Measurements from ENCODE around the gene MGLL. TPM values are rescaled to one million over a fixed set of nuclear protein-coding genes. Genes with fewer than 3 reads are reported as not detected.

Gene MGLL
- total and polyA plus RNA-seq, 2 donors (not counting 1 experiment from before 2014, with no cell fraction given), result 1.7 to 6.9 TPM

GRCh38 chr3:127729556-127730056 is 92.7 kb downstream of the MGLL start:
- Mint-ChIP-seq H3K4me3 (no peak overlapping the region), H3K4me1 (peaks cover 25% of the 10 kb centered on the region), H3K27me3 (no peaks in the 10 kb centered on the region), H3K9me3 (ENCODE audit: insufficient read depth) (no peaks in the 10 kb centered on the region), H3K27ac (no peak overlapping the region)
- no peak overlapping the region for H3K4me2 ChIP-seq (replicated peaks; ENCODE audit: low read depth, low read length, poor library complexity, severe bottlenecking)
- no peak for TF ChIP-seq CTCF (IDR thresholded peaks at IDR 0.05)
- TF ChIP-seq EZH2 (IDR thresholded peaks at IDR 0.05; ENCODE audit: borderline replicate concordance, insufficient read depth, low read depth, low read length, poor library complexity, severe bottlenecking), result no peak
- CTCF ChIA-PET, result interaction anchor here (1.3 kb wide), 1 partner anchor 33 kb away, joined by 3 read pairs; no protein-coding TSS in a partner anchor
- ATAC-seq (ENCODE audit: low read depth) (no peak), DNase-seq (no peak)
- no peaks in the 10 kb centered on the region for H3K27me3 ChIP-seq (replicated peaks in 1 of 4; ENCODE audit: control extremely low read depth in 1 of 4, control insufficient read depth in 3 of 4, insufficient read depth in 4 of 4, low read length in 3 of 4)
- H3K4me3 ChIP-seq (ENCODE audit: control extremely low read depth in 1 of 5, extremely low read depth in 1 of 5, insufficient read depth in 1 of 5, low read depth in 2 of 5, low read length in 4 of 5), result no peak overlapping the region
- H3K36me3 ChIP-seq (replicated peaks in 1 of 2; ENCODE audit: control extremely low read depth in 1 of 2, control insufficient read depth in 1 of 2, extremely low read depth in 1 of 2, insufficient read depth in 2 of 2, low read length in 1 of 2), result no peaks in the 10 kb centered on the region
- POLR2A ChIA-PET, result no interaction called here
- peaks cover 6 to 26% of the 10 kb centered on the region in 2 donors for H3K4me1 ChIP-seq (ENCODE audit: control insufficient read depth in 2 of 2, insufficient read depth in 2 of 2, low read length in 2 of 2)
- H3K9me3 ChIP-seq (ENCODE audit: control extremely low read depth in 1 of 3, control insufficient read depth in 2 of 3, insufficient read depth in 1 of 3, low read length in 2 of 3), result no peaks in the 10 kb centered on the region
- no peak overlapping the region for H3K9ac ChIP-seq (ENCODE audit: low read length)
- no peak overlapping the region for H2AFZ ChIP-seq (ENCODE audit: insufficient read depth, low read depth, low read length, poor library complexity, severe bottlenecking)
- H4K20me1 ChIP-seq (ENCODE audit: control insufficient read depth, insufficient read depth, low read length, poor library complexity, severe bottlenecking), result no peaks in the 10 kb centered on the region
- intact Hi-C loops (cut with micrococcal nuclease), result loop anchor here (10.0 kb wide), 1 partner anchor 245 kb away; no protein-coding TSS in a partner anchor
- 58% methylated on average over 3 of the region's 4 CpGs for WGBS (ENCODE audit: insufficient coverage)
- H3K79me2 ChIP-seq (ENCODE audit: control insufficient read depth, insufficient read depth, low read length), result no peaks in the 10 kb centered on the region
- H3K27ac ChIP-seq (ENCODE audit: low read length in 2 of 2), result no peak overlapping the region

DNA sequence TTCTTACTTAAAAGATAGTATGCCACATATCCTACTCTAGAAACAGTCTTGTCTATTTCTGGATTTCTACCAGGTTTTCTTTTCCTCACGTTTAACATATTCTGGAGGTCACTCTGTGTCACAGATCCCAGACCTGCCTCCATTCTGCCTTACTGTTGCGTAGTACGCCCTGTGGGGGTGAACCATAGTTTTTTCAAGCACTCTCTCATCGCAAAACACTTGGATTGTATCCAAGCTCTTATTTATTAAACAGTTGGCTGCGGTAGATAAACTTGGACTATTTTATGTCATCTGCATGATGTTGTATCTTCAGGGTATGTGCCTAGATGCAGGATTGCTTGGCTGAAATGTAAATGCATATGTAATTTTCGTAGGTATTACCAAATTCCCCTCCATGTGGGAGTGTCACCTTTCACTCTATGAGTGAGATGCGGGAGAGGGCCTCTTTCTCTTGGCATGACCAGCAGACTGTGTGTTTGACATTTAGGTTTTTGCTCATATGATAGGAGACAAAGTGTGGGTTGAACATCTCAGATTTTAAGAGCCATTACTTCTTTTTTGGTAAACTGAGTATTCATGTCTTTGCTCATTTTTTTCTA is 93.8 kb downstream of the MGLL start:
- no peak overlapping the region for H3K27ac Mint-ChIP-seq
- Histone ChIP-seq H3K27me3 (replicated peaks in 1 of 4; ENCODE audit: control extremely low read depth in 1 of 4, control insufficient read depth in 3 of 4, insufficient read depth in 4 of 4, low read length in 3 of 4) (no peaks in the 10 kb centered on the region), H3K4me2 (replicated peaks; ENCODE audit: low read depth, low read length, poor library complexity, severe bottlenecking) (no peak overlapping the region), H4K20me1 (ENCODE audit: control insufficient read depth, insufficient read depth, low read length, poor library complexity, severe bottlenecking) (no peaks in the 10 kb centered on the region), H3K9ac (ENCODE audit: low read length) (no peak overlapping the region), H3K4me3 (ENCODE audit: control extremely low read depth in 1 of 5, extremely low read depth in 1 of 5, insufficient read depth in 1 of 5, low read depth in 2 of 5, low read length in 4 of 5) (no peak overlapping the region), H3K27ac (ENCODE audit: low read length in 2 of 2) (no peak overlapping the region), H2AFZ (ENCODE audit: insufficient read depth, low read depth, low read length, poor library complexity, severe bottlenecking) (no peak overlapping the region), H3K36me3 (replicated peaks in 1 of 2; ENCODE audit: control extremely low read depth in 1 of 2, control insufficient read depth in 1 of 2, extremely low read depth in 1 of 2, insufficient read depth in 2 of 2, low read length in 1 of 2) (no peaks in the 10 kb centered on the region), H3K79me2 (ENCODE audit: control insufficient read depth, insufficient read depth, low read length) (no peaks in the 10 kb centered on the region), H3K4me1 (ENCODE audit: control insufficient read depth in 2 of 2, insufficient read depth in 2 of 2, low read length in 2 of 2) (peaks cover 3 to 17% of the 10 kb centered on the region in 2 donors), H3K9me3 (ENCODE audit: control extremely low read depth in 1 of 3, control insufficient read depth in 2 of 3, insufficient read depth in 1 of 3, low read length in 2 of 3) (no peaks in the 10 kb centered on the region)
- intact Hi-C loops (cut with micrococcal nuclease), result no loop called here
- 100% methylated on average over 1 of the region's 7 CpGs for WGBS (ENCODE audit: insufficient coverage)
- peaks cover 21% of the 10 kb centered on the region for H3K4me1 Mint-ChIP-seq
- TF ChIP-seq EZH2 (IDR thresholded peaks at IDR 0.05; ENCODE audit: borderline replicate concordance, insufficient read depth, low read depth, low read length, poor library complexity, severe bottlenecking), result no peak
- no peak for TF ChIP-seq CTCF (IDR thresholded peaks at IDR 0.05)
- DNase-seq (no peak), ATAC-seq (ENCODE audit: low read depth) (no peak)
- ChIA-PET POLR2A (no interaction called here), CTCF (interaction anchor here (1.3 kb wide), 1 partner anchor 32 kb away, joined by 3 read pairs; no protein-coding TSS in a partner anchor)
- no peak overlapping the region for H3K4me3 Mint-ChIP-seq
- H3K27me3 Mint-ChIP-seq, result no peaks in the 10 kb centered on the region
- H3K9me3 Mint-ChIP-seq (ENCODE audit: insufficient read depth), result peaks cover 3% of the 10 kb centered on the region
